GM03348 (cell line): ENCODE data around the gene DDX51.
"Not testable (repeated sequence)": the region's sequence is repeated elsewhere in the genome, so short reads cannot be mapped to it uniquely, and the experiment has no call there.

Experiments used
- DNase-seq: peaks from one replicate; pipeline ENCODE4 v3.0.0; 2012; ENCODE audit warnings: low spot score

DDX51 gene

DNA sequence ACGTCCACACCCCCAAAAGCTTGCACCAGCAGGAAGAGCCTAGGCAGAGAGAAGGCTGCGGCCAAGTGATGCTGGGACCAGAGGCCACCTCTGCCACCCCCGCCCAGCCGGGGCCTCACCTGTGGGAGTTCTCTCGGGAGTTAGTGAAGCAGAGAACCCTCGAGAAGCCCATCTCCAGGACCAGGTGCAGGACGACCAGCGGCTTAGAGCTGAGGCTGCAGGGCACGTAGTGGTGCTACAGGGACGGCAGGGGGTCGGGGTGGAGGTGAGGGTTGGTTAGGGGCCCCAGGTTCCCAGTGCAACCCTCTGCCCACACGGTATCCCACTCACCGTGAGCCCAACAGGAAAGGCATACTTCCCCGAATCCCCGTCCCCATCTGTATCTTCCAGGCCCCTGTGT is 3.6 kb downstream of the DDX51 start:
- DNase-seq: no peak

GRCh38 chr12:132139912-132140311 is 4.2 kb downstream of the DDX51 start:
- DNase-seq: no peak

- no peak for DNase-seq
Observed at GRCh38 chr12:132138941-132139871, 4.9 kb downstream of the DDX51 start.

- DNase-seq: no peak
Observed at GRCh38 chr12:132137483-132138125, 6.5 kb downstream of the DDX51 start.

- not testable (repeated sequence) for DNase-seq
Observed at GRCh38 chr12:132136226-132136625, 7.9 kb downstream of the DDX51 start.

GRCh38 chr12:132134653-132135183 is 9.4 kb downstream of the DDX51 start:
- DNase-seq: not testable (repeated sequence)

DNA sequence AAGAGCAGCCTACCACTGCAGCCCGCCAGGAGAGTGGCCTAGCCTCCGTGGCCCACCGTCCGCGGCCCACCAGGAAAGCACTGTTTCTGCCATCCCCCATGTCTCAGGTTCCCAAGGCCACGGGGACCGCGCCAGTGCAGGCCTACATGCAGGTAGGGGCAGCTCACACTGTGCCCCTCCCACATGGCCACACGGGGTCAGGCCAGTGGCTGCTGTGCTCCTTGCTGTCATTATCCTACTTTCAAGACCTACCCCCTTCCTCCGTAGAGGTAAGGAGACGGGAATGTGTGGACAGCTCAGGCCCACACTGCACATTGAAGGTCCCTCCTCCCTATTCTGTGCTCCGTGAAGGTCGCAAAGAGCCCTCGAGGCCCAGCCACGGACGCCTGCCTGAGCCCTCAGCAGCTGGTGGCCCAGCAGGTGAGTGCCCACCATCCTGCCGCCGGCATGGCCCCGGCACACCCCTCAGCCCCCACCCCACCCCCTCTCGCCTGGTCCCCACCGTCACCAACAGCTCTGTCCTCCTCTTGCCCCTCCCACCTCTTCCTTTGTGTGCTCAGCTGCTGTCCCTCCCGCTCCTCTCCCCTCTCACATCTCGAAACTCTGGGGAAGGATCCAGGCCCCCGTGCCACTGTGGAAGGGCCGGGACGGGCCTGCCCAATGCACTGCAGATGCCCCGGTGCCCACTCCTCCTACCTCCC is 10.0 kb downstream of the DDX51 start:
- no peak for DNase-seq

- DNase-seq: no peak
Observed at GRCh38 chr12:132132609-132133430, 11.3 kb downstream of the DDX51 start.

- DNase-seq: no peak
Observed at GRCh38 chr12:132131952-132132351, 12.2 kb downstream of the DDX51 start.

DNA sequence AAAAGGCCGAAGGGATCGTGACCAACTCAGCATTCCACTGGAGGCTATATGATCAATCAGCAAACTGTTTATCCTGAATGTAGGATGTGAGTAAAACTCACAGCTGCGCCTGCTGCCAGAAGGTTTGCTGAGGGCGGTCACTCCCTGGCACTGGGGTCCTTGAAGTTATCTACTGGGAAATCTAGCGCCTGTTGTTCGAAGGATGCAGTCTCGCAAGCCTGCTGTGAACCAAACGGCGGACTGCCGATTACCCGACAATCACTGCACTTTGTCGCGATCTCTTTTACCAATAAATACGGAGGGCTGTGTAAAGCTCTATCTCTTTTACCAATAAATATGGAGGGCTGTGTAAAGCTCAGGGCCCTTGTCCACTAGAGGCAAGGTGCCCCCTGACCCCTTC is 12.9 kb downstream of the DDX51 start:
- no peak for DNase-seq

DNA sequence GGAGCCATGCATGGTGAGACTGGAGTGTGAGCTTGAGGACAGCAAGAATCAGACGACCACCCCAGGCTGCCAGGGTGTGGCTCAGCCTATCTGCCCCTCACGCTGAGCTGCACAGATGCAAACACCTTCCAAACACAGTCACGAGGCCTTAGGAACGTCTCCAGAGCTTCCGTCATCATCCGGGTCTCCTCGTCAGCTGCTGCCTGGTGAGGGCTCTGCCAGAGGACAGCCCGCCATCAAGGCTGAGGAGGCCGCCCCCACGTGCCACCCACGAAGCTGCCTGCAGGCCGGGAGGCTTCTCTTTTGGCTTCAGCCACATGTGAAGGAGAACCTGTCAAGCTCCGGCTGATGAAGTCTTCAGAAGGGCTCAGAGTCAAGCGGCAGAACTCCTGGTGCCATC is 13.4 kb downstream of the DDX51 start:
- no peak for DNase-seq

GRCh38 chr12:132129007-132129406 is 15.1 kb downstream of the DDX51 start:
- no peak for DNase-seq

DNA sequence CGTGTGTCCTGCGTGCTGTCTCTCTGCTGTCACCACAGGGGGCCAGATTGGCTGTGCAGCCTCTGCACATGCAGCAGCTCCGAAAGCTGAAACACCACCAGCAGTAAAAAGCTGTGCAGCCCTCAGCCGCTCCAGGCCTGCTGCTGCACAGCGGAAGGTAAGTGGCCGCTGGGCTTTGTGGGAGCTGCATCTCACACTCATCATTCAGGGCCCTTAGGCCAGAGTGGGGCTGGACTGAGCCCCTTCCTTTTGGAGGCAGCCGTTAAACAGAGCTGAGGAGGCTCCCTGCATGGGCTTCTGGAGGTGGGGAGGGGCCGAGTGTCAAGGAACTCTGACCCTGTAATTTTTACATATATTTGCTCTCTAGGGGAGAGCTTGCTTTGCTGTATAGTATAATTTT is 17.1 kb downstream of the DDX51 start:
- no peak for DNase-seq

- no peak for DNase-seq
Observed at GRCh38 chr12:132125736-132126135, 18.4 kb downstream of the DDX51 start.

- DNase-seq: no peak
Observed at GRCh38 chr12:132124766-132125425, 19.2 kb downstream of the DDX51 start.

DNA sequence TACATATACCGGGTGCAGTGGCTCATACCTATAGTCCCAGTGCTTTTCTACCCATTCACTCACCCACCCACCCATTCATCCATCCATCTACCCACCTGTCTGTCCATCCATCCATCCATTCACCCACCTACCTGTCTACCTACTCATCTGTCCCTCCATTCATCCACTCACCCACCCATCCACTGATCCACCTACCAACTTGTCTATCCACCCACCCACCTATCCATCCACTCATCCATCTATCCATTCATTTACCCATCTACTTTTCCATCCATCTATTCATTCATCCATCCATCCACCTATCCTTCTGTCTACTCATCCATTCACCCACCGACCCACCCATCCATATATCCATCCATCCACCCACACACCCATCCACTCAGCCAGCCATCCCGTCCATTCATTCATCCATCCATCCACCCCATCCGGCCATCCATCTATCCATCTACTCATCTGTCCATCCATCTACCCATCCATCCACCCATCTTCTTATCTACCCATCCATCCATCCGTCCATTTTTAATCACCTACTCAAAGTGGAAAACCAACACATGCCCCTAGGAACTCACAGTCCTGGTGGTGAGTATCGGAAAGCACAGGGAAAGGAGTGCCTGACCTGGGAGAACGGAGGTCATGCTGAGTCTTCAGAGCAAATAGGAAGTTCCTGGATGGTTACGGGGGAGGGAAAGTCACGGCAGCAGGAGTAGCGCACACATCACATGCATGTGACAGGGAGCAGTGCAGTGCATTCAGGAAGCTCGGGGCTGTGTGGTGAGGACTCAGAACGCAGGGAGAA is 20.0 kb downstream of the DDX51 start:
- no peak for DNase-seq

- DNase-seq: no peak
Observed at GRCh38 chr12:132121283-132121682, 22.8 kb downstream of the DDX51 start.

GRCh38 chr12:132118876-132119275 is 25.2 kb downstream of the DDX51 start:
- no peak for DNase-seq

DNA sequence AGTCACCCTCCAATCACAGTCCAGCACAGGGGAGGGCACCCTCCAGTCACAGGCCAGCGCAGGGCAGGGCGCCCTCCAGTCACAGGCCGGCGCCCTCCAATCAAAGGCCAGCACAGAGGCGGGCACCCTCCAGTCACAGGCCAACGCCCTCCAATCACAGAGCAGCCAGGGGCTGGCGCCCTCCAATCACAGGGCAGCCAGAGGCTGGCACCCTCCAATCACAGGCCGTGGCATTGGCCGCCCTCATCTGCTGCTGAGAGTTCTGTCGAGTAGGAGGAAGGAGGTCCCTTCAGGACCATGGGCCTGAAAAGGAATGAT is 26.6 kb downstream of the DDX51 start:
- no peak for DNase-seq
